Measurements from ENCODE around the gene AKAP8L. TPM values are rescaled to one million over a fixed set of nuclear protein-coding genes. Genes with fewer than 3 reads are reported as not detected.
A peak's percentile ranks its signal among the peaks of the same experiment; 100 is the strongest.

The AKAP8L gene
- total and polyA plus RNA-seq, 2 of the 8 experiments (the other 6 are each of a cell fraction or from before 2014, with no cell fraction given): 75.1 to 138 TPM

DNA sequence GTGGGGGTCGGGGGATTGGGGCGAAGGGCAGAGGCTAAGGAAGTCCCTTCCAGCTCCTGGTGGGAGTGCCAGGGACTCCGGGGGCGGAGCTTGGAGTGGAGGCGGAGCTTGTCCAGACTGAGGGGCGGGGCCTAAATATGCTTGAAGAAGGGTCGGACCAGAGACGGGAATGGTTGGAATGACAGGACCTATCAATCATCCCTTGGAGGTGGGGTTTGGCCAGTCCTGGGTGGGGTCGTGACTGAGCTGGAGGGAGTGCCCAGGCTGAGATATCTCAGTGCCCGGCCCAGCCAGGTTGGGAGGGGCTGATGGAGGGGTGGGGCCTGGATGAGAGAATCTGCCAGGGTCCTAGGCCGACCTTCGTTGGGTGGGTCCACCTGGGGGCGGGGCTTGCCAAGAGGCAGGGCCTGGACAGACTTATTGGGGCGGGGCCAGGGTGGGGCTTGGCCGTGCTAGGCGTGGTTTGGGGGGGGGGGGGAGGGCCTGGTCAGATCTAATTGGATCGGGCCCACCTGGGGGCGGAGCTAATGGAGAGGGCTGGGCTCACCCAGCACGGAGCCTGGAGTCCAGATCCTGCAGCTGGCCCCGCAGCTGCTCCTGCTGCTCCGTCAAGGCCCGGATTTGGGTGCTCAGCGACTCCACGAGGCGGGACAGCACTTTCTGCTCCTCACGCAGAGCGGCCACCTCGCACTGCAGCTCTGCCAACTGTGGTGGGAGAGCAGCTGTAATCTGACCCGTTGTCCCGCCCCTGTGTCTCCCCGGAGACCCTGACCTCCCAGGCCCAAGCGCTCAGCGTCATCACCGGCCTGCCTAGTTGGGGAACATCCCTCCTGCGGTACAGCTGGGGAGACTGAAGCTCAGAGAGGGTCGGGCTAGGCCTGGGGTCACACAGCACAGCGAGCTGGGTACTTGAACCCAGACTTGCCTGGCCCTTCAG lies 33.6 kb upstream of the AKAP8L start:
- CTCF ChIA-PET (ENCODE audit: partially characterized antibody): interaction anchor here (0.9 to 5.7 kb wide), 5 partner anchors 12 to 883 kb away, joined by 4 to 35 read pairs (median 8); partner anchors contain the start of genes AKAP8L and RASAL3
- Histone ChIP-seq H2BK15ac (ENCODE audit: low read length) (peak overlapping the region; percentile 46; the same call in 1 of the 2 replicates), H2AK5ac (ENCODE audit: low read depth, low read length) (no peak overlapping the region), H3K4me3 (ENCODE audit: extremely low read depth in 1 of 4, insufficient read depth in 2 of 4, low read depth in 3 of 4, low read length in 4 of 4) (peak overlapping the region; percentile 21 to 66 (median 58)), H2AFZ (ENCODE audit: low read length) (peak overlapping the region; percentile 98), H2BK5ac (ENCODE audit: low read depth, low read length) (peak overlapping the region; percentile 60; the same call in 1 of the 2 replicates), H4K8ac (ENCODE audit: extremely low read depth, insufficient read depth, low read length) (peak overlapping the region; percentile 73), H3K27ac (ENCODE audit: low read depth, low read length) (no peak overlapping the region), H3K9me3 (ENCODE audit: insufficient read depth in 2 of 2, low read depth in 1 of 2, low read length in 1 of 2) (no peaks in the 10 kb centered on the region), H3K27me3 (replicated peaks in 1 of 4; ENCODE audit: control insufficient read depth in 3 of 4, extremely low read depth in 1 of 4, insufficient read depth in 3 of 4, low read length in 3 of 4) (peaks cover 8 to 47% (median 40%) of the 10 kb centered on the region in 4 experiments), H3K4ac (replicated peaks; ENCODE audit: insufficient read length, low read depth, low read length) (no peak overlapping the region), H2BK12ac (ENCODE audit: low read depth, low read length) (peak overlapping the region; percentile 60; the same call in 1 of the 2 replicates), H3K4me2 (ENCODE audit: insufficient read depth in 1 of 2, low read depth in 2 of 2, low read length in 2 of 2) (peak overlapping the region; percentile 61 to 95), H2BK20ac (ENCODE audit: low read length) (no peak overlapping the region), H3K23me2 (ENCODE audit: low read depth, low read length) (peaks cover 28% of the 10 kb centered on the region; the same call in 1 of the 2 replicates), H3K79me2 (ENCODE audit: control insufficient read depth in 1 of 2, insufficient read depth in 2 of 2, low read length in 2 of 2) (no peaks in the 10 kb centered on the region), H3K56ac (replicated peaks; ENCODE audit: insufficient read length, low read depth, low read length) (no peak overlapping the region), H2BK120ac (replicated peaks; ENCODE audit: low read depth, low read length) (no peak overlapping the region), H3K79me1 (ENCODE audit: low read depth, low read length) (no peaks in the 10 kb centered on the region), H4K5ac (ENCODE audit: insufficient read length, low read depth, low read length) (no peak overlapping the region), H3K36me3 (ENCODE audit: control insufficient read depth in 2 of 4, insufficient read depth in 4 of 4, low read length in 3 of 4) (no peaks in the 10 kb centered on the region; a peak in 1 of 8 replicates), H3K18ac (ENCODE audit: extremely low read depth, low read length) (no peak overlapping the region; the same call in 1 of the 2 replicates), H4K20me1 (replicated peaks in 1 of 2; ENCODE audit: control insufficient read depth in 1 of 2, insufficient read depth in 2 of 2, low read length in 2 of 2) (peaks cover 0 to 3% of the 10 kb centered on the region in 2 experiments), H3K23ac (ENCODE audit: insufficient read length) (no peak overlapping the region), H4K91ac (replicated peaks; ENCODE audit: insufficient read length, low read length) (no peak overlapping the region), H3K9ac (replicated peaks in 1 of 4; ENCODE audit: extremely low read depth in 1 of 4, low read depth in 3 of 4, low read length in 3 of 4) (no peak overlapping the region), H3K14ac (ENCODE audit: insufficient read length) (no peak overlapping the region), H3K4me1 (replicated peaks in 1 of 4; ENCODE audit: control insufficient read depth in 3 of 4, insufficient read depth in 4 of 4, low read length in 3 of 4) (peaks cover 0 to 22% (median 10%) of the 10 kb centered on the region in 4 experiments; a peak in 6 of 7 replicates)
- 8% methylated on average over 31 of the region's 37 CpGs; no CpG with 5 or more reads in 1 of the 2 experiments for WGBS, 2 experiments (ENCODE audit: extremely low coverage in 1 of 2, insufficient coverage in 1 of 2, insufficient read length in 1 of 2, insufficient replicate concordance in 2 of 2, low coverage in 1 of 2, low lambda C conversion rate in 2 of 2, missing lambda C conversion rate in 1 of 2)
- peak; percentile 91 to 98 for DNase-seq (ENCODE audit: low read depth in 1 of 2, low spot score in 2 of 2)
- peak; percentile 97 for FAIRE-seq
- POLR2A ChIA-PET (ENCODE audit: partially characterized antibody): interaction anchor here (0.6 to 1.3 kb wide), 6 partner anchors 9 to 360 kb away, joined by 3 to 8 read pairs (median 4); partner anchors contain the start of genes AKAP8 and AKAP8L
- TF ChIP-seq TEAD4 (IDR thresholded peaks at IDR 0.05; ENCODE audit: low read depth, low read length) (peak; percentile 62; the same call in 1 of the 2 replicates), ASH2L (IDR thresholded peaks at IDR 0.05; ENCODE audit: low read length) (no peak), SRF (IDR thresholded peaks at IDR 0.05; ENCODE audit: low read depth, low read length) (no peak), BACH1 (IDR thresholded peaks at IDR 0.05; ENCODE audit: low read length) (no peak), CBX8 (IDR thresholded peaks at IDR 0.05; ENCODE audit: borderline replicate concordance, low read depth, low read length) (no peak)

All from H1 (cell line).